Mucosa of stomach (tissue), 1 donor: Measurements from ENCODE around the gene KIF5C.
A peak's percentile ranks its signal among the peaks of the same experiment; 100 is the strongest.

Experiments
- H3K27me3 ChIP-seq: one replicate; pipeline ENCODE4 v1.7.0; 2013; ENCODE audit warnings: mild to moderate bottlenecking, low read length; ENCODE audit not compliant: control insufficient read depth, insufficient read depth
- H3K36me3 ChIP-seq: one replicate; pipeline ENCODE4 v1.7.0; 2013; ENCODE audit warnings: low read length; ENCODE audit not compliant: control insufficient read depth, insufficient read depth
- H3K4me1 ChIP-seq: one replicate; pipeline ENCODE4 v1.7.0; 2013; ENCODE audit warnings: mild to moderate bottlenecking, low read length; ENCODE audit not compliant: control insufficient read depth, insufficient read depth
- H3K4me3 ChIP-seq: one replicate; pipeline ENCODE4 v1.7.0; 2013; ENCODE audit warnings: low read length
- H3K9ac ChIP-seq: one replicate; pipeline ENCODE4 v1.7.0; 2013; ENCODE audit warnings: mild to moderate bottlenecking, low read length, moderate library complexity
- H3K9me3 ChIP-seq: one replicate; pipeline ENCODE4 v1.7.0; 2013; ENCODE audit warnings: mild to moderate bottlenecking, low read length, moderate library complexity; ENCODE audit not compliant: control insufficient read depth
- donor health status: Pancreatic carcinoma.

The KIF5C gene

GRCh38 chr2:148867079-148867769 is 7.8 kb upstream of the KIF5C start:
- H3K36me3 ChIP-seq = no peaks in the 10 kb centered on the region
- no peak overlapping the region for H3K9ac ChIP-seq
- no peaks in the 10 kb centered on the region for H3K27me3 ChIP-seq
- H3K9me3 ChIP-seq = no peaks in the 10 kb centered on the region
- no peak overlapping the region for H3K4me3 ChIP-seq
- H3K4me1 ChIP-seq = no peaks in the 10 kb centered on the region

GRCh38 chr2:148875387-148876051 is 492 bp downstream of the KIF5C start:
- H3K27me3 ChIP-seq = peaks cover 29% of the 10 kb centered on the region
- no peak overlapping the region for H3K4me3 ChIP-seq
- H3K4me1 ChIP-seq = no peaks in the 10 kb centered on the region
- no peaks in the 10 kb centered on the region for H3K36me3 ChIP-seq
- no peak overlapping the region for H3K9ac ChIP-seq
- no peaks in the 10 kb centered on the region for H3K9me3 ChIP-seq

- Histone ChIP-seq H3K27me3 (peaks cover 29% of the 10 kb centered on the region), H3K9ac (no peak overlapping the region), H3K4me1 (no peaks in the 10 kb centered on the region), H3K36me3 (no peaks in the 10 kb centered on the region), H3K9me3 (no peaks in the 10 kb centered on the region), H3K4me3 (no peak overlapping the region)
These were observed 1.2 kb downstream of the KIF5C start for GRCh38 chr2:148876202-148876594.

GRCh38 chr2:148876595-148877402 is 1.8 kb downstream of the KIF5C start:
- Histone ChIP-seq H3K4me1 (no peaks in the 10 kb centered on the region), H3K9ac (no peak overlapping the region), H3K27me3 (peaks cover 29% of the 10 kb centered on the region), H3K9me3 (no peaks in the 10 kb centered on the region), H3K4me3 (no peak overlapping the region), H3K36me3 (no peaks in the 10 kb centered on the region)

GRCh38 chr2:148877403-148877740 is 2.3 kb downstream of the KIF5C start:
- Histone ChIP-seq H3K9ac (no peak overlapping the region), H3K27me3 (peaks cover 32% of the 10 kb centered on the region), H3K4me1 (no peaks in the 10 kb centered on the region), H3K4me3 (no peak overlapping the region), H3K9me3 (no peaks in the 10 kb centered on the region), H3K36me3 (no peaks in the 10 kb centered on the region)

- Histone ChIP-seq H3K36me3 (no peaks in the 10 kb centered on the region), H3K9me3 (no peaks in the 10 kb centered on the region), H3K4me3 (no peak overlapping the region), H3K27me3 (peaks cover 24% of the 10 kb centered on the region), H3K9ac (no peak overlapping the region), H3K4me1 (no peaks in the 10 kb centered on the region)
These were observed 5.6 kb downstream of the KIF5C start for GRCh38 chr2:148880636-148881035.

- Histone ChIP-seq H3K9me3 (no peaks in the 10 kb centered on the region), H3K27me3 (peaks cover 18% of the 10 kb centered on the region), H3K36me3 (no peaks in the 10 kb centered on the region)
These were observed 7.0 kb downstream of the KIF5C start for GRCh38 chr2:148882051-148882450.

GRCh38 chr2:148885209-148885608 is 10.2 kb downstream of the KIF5C start:
- no peak overlapping the region for H3K9ac ChIP-seq
- H3K36me3 ChIP-seq = no peaks in the 10 kb centered on the region
- no peaks in the 10 kb centered on the region for H3K4me1 ChIP-seq
- no peaks in the 10 kb centered on the region for H3K9me3 ChIP-seq
- peaks cover 40% of the 10 kb centered on the region for H3K27me3 ChIP-seq
- no peak overlapping the region for H3K4me3 ChIP-seq

More at GRCh38 chr2:148882051-148882450, 7.0 kb downstream of the KIF5C start:
- H3K4me3 ChIP-seq = no peak overlapping the region
- no peaks in the 10 kb centered on the region for H3K4me1 ChIP-seq
- H3K9ac ChIP-seq = no peak overlapping the region

- Histone ChIP-seq H3K9ac (no peak overlapping the region), H3K36me3 (no peaks in the 10 kb centered on the region), H3K27me3 (peaks cover 44% of the 10 kb centered on the region), H3K4me1 (no peaks in the 10 kb centered on the region), H3K4me3 (no peak overlapping the region), H3K9me3 (no peaks in the 10 kb centered on the region)
These were observed 11.0 kb downstream of the KIF5C start for GRCh38 chr2:148885988-148886387.

GRCh38 chr2:148887350-148888002 is 12.4 kb downstream of the KIF5C start:
- H3K4me1 ChIP-seq = no peaks in the 10 kb centered on the region
- H3K36me3 ChIP-seq = no peaks in the 10 kb centered on the region
- peaks cover 4% of the 10 kb centered on the region for H3K9me3 ChIP-seq
- H3K9ac ChIP-seq = peak overlapping the region; percentile 17
- no peak overlapping the region for H3K4me3 ChIP-seq
- H3K27me3 ChIP-seq = peaks cover 39% of the 10 kb centered on the region

GRCh38 chr2:148888003-148888501 is 13.0 kb downstream of the KIF5C start:
- no peaks in the 10 kb centered on the region for H3K4me1 ChIP-seq
- no peak overlapping the region for H3K4me3 ChIP-seq
- H3K27me3 ChIP-seq = peaks cover 38% of the 10 kb centered on the region
- no peak overlapping the region for H3K9ac ChIP-seq
- peaks cover 8% of the 10 kb centered on the region for H3K9me3 ChIP-seq
- no peaks in the 10 kb centered on the region for H3K36me3 ChIP-seq
